GM18909 (cell line): Measurements from ENCODE around the gene ARHGEF2.
A peak's percentile ranks its signal among the peaks of the same experiment; 100 is the strongest.

Experiments used
- ATAC-seq: cut with Tn5 transposase; IDR thresholded peaks from one replicate; pipeline ENCODE4 v1.9.1; 2021; ENCODE audit warnings: mild to moderate bottlenecking; ENCODE audit not compliant: unreplicated experiment, poor library complexity

Gene ARHGEF2

DNA sequence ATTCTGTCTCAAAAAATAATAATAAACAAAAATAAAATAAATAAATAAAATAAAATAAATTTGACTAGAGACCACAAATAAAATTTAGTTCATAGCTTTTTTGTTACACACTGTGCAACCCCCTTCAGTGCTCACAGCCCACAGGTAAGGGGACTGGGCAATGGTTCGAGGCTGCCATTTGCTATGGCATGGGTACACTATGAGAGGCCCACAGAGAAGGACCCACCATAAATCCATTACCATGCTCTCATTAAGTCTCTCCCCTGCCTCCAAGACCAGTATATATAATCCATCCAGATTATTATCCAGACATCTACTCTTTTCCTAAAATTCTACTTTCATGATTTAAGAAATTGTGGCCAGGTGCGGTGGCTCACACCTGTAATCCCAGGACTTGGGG is 58.5 kb downstream of the ARHGEF2 start:
- ATAC-seq, result no peak

DNA sequence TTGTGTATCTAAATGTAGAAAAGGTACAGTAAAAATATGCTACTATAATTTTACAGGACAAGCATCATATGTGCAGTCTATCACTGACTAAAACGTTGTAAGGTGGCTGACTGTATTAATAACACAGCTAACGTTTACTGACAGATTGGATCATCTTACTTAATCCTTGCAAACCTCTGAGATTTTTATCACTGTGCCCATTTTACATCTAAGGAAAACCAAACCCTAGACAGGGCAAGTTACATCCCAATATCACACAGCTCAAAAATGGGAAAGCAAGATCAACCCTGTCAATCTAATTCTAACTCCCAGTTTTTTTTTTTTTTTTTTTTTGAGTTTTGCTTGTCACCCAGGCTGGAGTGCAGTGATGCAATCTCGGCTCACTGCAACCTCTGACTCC is 59.7 kb downstream of the ARHGEF2 start:
- no peak for ATAC-seq

GRCh38 chr1:155913969-155914757 is 64.2 kb downstream of the ARHGEF2 start:
- ATAC-seq, result no peak

- no peak for ATAC-seq
These were observed 66.3 kb downstream of the ARHGEF2 start for GRCh38 chr1:155912056-155912536.

DNA sequence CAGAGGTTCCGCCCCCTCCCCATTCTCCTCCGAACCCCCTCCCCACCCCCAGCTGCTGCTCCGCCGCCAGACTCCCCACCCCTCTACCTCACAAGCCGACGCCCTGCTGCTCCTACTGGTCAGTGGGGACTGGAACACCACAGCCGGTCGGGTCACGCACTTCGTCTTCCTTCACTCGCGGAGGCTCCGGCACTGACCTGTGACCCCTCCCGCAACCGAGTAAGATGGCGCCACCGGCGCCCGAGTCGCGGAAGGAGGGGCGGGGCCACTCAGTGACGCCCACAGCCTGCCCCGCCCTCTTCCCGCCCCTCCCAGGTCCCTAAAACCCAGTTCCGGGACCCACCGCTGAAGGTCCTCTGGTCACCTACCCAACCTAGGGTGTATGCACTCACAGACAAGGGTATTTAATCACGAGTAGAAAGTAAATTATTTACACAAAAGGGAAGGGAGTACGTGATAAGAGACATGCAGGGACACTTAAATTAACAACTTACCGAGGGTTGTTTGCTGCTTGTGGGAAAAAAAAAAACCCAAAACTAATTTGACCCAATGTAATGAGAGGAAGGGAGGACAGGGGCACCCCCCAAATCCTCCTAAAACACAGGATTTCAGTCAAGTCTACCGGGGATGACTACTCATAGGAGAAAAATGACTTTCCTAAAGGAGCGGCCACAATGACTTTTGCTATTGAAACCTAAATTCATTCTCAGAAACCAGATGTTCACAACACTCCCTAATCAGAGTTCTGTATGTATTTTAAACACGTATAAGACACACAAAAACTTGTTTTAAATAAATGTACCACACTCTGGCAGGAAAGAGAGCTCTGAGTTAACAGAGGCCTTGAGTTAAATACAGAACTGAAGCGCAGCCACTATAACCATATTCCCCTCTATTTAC is 66.9 kb downstream of the ARHGEF2 start, which contains the start of gene RIT1:
RIT1 (minus strand) TSS at position 194 of the 900 bp plus-strand sequence. CDS start 588 bp downstream, outside the sequence.
- peak; percentile 87 for ATAC-seq

DNA sequence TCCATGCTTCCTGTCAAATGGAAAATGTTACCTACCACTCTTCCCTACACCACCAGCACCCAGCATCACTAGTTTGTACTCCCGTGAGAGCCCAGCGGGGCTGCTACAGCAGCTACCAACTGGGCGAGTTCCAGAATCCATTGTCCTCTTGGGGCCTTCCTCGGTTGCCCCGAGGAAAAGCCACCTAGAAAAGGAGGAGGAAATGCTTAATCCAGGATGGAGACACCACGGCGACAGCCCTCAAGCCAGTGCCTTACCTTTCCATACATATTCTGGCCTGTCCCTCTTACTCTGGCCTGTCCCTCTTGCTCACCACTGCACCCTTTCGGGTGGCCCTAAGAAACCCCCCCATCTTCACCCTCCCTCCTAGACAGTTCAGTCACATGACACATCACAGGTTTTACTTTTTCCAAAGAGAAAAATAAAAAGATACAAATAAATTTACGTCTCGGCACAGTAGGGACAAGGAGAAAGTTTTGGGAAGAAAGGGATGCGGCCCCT is 67.7 kb downstream of the ARHGEF2 start:
- ATAC-seq, result no peak

DNA sequence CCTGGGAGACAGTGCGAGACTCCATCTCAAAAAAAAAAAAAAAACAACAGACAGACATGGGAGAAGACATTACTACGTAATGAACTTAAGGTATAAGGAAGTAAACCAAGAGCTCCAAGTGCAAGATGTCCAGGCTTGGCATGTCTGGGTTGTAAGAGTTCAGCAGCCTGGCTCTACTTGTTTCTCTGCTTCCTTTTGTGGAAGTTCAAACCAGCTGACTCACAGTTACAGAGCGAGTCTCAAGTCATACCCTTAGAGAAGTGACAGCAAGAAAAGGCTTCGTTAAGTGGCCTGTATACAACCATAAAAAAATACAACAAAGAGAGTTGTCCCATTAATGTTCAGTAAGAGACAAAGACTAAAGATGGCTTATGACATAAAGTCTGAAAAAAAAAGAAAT is 68.5 kb downstream of the ARHGEF2 start:
- ATAC-seq, result no peak

DNA sequence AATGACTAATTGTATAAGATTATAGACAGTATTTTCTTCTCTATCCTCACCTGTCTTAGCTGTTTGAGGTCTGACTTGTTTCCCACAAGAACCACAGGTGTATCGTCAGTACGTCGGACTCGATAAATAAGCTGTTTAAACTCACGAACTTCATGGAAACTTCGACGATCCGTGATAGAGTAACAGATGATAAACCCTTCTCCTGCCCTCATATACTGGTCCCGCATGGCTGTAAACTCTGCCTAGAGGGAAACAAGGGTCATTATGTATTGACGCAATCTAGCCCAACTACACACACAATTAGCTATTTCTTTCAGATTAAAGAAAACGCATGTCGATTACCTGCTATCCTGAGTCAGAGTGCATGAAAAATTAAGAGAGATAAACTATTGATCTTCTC is 74.1 kb downstream of the ARHGEF2 start:
- ATAC-seq, result no peak

GRCh38 chr1:155900161-155900560 is 78.2 kb downstream of the ARHGEF2 start:
- ATAC-seq, result no peak

DNA sequence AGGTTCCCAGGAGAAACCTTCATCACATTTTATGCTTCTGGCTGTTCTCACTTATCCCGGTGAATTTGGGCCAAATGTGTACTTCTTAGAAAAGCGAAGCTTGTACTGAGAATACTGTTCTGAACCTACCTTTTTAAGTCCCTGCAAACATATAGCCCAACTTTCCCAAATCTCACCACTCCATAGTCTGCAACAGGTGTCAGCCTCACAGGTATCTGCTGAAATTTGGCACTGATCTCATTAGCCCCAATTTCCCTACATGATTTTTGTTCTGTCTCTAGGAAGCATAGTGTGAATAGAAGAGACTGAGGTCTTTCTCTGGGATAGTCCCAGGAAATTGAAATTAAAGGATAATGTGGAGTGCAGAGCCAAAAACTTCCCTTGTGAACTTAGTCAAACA is 78.7 kb downstream of the ARHGEF2 start:
- ATAC-seq, result no peak

DNA sequence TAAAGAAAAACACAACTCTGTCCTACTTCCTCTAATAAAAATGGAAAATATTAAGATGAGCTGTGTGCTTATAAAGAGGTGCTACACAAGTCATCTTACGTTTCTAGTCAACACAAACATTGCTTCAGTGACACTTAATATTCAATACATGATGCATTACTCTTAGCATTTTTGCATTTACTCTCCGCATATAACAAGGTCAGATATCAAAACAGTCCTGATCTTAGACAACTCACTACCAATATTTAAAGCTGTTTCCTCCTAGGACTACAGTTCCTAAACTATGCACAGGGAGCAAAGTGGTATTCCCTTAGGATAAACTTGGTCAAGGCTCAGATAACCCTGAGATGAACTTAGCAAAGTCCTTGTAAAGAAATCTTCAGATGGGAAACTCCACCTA is 79.5 kb downstream of the ARHGEF2 start:
- no peak for ATAC-seq

DNA sequence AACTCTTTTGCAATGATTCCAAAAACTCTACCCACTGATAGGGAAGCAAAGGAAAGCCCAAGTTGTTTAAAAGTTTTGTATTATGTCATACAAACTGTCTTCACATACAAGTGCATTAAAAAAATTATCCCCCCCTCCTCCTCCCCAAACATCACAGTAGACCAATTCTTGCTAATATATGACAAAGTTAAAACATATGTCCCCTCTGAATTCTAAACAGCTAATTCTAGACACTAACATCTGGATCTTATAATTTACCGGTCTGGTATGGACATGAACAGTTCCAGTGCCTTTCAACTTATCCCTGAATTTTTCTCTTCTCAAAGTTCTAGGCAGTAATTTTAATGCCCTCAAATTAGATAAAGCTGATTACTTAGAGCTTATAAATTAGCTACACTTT is 80.6 kb downstream of the ARHGEF2 start:
- ATAC-seq, result no peak
